ENCODE measurements around the gene DPH6.
"Not testable (repeated sequence)": the region's sequence is repeated elsewhere in the genome, so short reads cannot be mapped to it uniquely, and the experiment has no call there.

DPH6 gene, protein sequence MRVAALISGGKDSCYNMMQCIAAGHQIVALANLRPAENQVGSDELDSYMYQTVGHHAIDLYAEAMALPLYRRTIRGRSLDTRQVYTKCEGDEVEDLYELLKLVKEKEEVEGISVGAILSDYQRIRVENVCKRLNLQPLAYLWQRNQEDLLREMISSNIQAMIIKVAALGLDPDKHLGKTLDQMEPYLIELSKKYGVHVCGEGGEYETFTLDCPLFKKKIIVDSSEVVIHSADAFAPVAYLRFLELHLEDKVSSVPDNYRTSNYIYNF

DNA sequence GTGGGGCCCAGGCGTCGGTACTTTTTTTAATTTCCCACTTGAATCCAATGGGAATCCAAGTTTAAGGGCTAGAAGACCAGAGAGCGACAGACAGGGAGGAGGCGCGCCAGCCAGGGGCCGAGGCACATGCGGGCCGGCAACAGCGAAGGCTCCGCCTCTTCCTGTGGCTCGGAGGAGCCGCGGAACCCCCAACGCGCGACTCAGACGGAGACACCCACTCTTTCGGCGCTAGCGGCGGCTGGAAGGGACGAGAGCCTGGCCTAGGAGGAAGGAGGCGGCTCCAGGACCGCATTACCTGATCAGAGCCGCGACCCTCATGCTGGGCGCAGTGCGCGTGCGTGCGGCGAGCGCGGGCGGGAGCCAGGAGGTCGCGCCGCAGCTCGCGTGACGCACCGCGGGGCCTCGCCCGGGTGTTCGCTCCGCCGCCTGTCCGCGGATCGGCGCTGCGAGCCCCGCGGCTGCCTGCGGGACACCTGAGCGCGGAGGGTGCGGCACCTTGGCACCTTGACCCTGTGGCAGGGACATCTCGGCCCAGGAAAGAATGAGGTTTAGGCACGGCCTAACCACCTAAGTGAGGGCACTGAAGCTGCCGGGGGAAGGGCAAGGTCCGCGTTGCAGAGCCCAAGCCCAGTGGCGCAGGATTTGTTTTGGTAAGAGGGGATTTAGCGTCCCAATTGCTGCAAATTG, at the start of gene DPH6:
TSS of gene DPH6 (minus strand) at position 342 of the 687 bp plus-strand sequence. CDS start at position 318, 24 bp downstream.
- DNase-seq: peak; percentile 85

GRCh38 chr15:35595656-35596055, 49.7 kb upstream of the DPH6 start:
- no peak for DNase-seq

DNA sequence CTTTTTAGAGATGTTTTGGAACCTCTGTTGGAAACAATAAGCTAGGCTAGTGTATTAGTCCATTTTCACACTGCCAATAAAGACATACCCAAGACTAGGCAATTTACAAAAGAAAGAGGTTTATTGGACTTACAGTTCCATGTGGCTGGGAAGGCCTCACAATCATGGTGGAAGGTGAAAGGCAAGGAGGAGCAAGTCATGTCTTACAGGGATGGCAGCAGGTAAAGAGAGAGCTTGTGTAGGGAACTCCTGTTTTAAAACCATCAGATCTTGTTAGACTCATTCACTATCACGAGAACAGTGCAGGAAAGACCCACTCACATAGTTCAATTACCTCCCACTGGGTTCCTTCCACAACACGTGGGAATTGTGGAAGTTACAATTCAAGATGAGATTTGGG, 46.0 kb upstream of the DPH6 start:
- not testable (repeated sequence) for DNase-seq

DNA sequence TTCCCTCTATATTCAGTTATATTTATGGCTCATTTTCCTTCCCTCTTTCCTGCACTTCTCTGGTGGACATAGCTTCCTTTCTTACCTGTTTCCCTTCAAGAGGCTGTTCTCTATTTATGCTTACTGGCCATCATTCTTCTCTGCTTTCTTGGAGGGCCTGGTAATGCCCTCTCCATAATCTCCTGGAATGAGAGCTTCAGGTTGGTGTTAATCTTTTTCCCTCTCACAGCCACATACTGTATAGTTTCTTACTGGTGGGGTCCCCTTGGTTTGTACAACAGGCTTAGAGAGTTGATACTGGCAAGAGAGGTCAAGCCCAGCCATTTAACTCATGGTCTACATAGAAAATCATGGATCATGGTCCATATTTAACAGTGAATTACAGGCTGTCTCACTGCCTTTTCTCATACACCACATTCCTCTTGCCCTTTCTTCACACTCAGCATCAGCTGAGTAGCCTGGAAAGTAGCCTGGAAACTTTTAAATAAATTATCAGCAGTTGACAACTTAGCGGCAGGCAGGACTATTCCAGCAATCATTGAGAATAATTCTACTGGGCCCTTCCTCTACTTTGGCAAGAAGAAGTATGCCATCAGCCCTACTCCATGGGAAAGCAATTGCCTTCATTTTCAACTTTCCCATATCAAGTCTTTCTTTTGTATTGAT, 38.0 kb upstream of the DPH6 start:
- DNase-seq: no peak

DNA sequence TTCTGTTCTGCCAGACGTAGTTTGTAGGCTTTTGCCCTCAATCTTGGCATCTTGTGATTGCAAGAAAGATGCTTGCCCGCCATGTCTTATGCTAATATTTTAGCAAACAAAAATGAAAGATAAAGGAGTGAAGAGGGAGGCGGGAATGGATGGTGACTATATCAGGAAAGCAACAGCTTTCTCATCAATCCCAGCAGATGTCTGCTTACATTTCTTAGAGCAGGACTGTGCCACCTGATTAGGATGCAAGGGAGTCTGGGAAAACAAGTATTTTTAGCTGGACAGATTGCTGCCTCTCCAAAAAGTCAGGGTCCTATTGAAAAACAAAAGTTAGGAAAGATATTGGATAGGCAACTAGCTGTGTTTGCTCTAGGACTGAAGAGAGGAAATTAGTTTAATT, 34.6 kb upstream of the DPH6 start:
- no peak for DNase-seq

GRCh38 chr15:35567392-35567791, 21.4 kb upstream of the DPH6 start:
- DNase-seq: no peak

DNA sequence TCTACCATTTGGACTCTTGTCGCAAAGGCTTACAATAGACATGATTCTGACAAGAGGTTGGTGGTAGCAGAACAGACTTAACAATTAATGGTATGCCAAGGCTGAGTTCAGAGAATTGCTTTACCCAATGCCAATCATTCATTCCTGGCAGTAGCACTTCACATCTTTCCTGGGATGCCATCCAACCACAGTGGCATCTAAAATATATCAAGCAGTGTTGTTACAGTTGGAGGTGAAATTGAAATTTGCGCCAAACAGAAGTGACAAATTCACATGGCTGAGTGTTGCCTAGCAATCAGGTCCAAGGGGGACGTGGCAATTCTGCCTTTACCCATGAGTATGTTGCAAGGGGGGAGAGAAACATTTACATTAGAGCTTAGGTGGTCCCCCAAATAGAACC, 21.0 kb upstream of the DPH6 start:
- no peak for DNase-seq

- no peak for DNase-seq
These were observed 19.9 kb upstream of the DPH6 start for GRCh38 chr15:35565901-35566300.

DNA sequence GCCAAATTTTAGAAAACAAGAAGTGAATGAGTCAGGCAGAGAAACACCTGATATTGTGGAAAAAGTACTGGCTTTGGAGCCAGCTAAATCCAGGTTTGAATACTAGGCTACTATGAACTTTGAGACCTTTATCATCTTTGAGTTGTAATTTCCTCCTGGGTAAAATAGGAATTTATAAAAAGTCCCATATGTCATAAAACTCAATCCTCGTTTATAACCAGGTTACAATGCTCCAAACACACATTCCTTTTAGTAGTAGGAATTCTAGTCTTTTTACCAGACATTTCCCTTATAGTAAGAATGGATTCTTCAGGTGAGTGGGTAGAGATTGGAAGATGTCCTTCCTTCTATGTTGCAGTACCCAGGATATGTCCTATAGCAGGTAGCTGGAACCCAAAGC, 16.7 kb upstream of the DPH6 start:
- DNase-seq: no peak

GRCh38 chr15:35561308-35561707, 15.3 kb upstream of the DPH6 start:
- DNase-seq: no peak

GRCh38 chr15:35560870-35561269, 14.9 kb upstream of the DPH6 start:
- DNase-seq: no peak

GRCh38 chr15:35560258-35560657, 14.3 kb upstream of the DPH6 start:
- no peak for DNase-seq

DNA sequence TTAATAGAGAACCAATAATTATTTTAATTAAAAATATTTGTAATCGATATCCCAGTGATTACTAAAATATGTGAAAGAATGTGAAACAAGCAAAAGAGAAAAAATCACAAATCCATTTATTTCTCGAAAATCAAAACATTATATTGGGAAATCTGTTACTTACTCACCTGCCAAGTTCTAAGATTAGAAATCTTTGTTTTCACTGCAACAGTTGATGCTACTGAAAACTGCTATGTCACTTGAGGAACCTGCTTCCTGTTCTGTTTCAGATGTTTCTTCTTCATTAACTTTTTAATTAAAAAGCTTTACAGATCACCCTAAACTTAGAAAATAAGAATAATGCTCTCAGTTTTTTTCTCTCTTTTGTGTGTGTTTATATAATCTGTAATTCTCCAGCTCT, 13.7 kb upstream of the DPH6 start:
- no peak for DNase-seq

GRCh38 chr15:35557544-35557943, 11.6 kb upstream of the DPH6 start:
- no peak for DNase-seq

- no peak for DNase-seq
These were observed 11.0 kb upstream of the DPH6 start for GRCh38 chr15:35557012-35557411.

- no peak for DNase-seq
These were observed 9.3 kb upstream of the DPH6 start for GRCh38 chr15:35555244-35555643.

DNA sequence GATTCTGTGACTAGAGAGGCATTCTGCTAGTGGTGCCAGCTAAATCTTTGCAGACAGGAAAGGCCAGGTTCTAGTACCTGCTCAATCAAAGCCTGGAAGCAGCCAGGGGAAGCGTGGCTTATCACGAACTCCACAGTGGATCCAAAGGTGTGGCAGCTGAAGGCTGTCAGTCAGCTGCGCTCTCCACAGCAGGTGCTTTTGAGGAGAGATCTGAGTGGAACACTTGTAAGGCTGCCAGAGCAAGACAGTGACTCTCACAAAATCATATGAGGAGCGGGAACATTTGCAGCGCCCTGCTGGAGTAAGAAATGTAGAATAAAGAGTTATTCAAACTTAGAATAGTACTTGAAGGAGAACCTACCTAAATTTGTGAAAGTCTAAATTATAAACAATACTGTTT, 5.0 kb upstream of the DPH6 start:
- DNase-seq: no peak

GRCh38 chr15:35549567-35549966, 3.6 kb upstream of the DPH6 start:
- DNase-seq: no peak

- DNase-seq: no peak
These were observed 2.5 kb upstream of the DPH6 start for GRCh38 chr15:35548435-35548834.

DNA sequence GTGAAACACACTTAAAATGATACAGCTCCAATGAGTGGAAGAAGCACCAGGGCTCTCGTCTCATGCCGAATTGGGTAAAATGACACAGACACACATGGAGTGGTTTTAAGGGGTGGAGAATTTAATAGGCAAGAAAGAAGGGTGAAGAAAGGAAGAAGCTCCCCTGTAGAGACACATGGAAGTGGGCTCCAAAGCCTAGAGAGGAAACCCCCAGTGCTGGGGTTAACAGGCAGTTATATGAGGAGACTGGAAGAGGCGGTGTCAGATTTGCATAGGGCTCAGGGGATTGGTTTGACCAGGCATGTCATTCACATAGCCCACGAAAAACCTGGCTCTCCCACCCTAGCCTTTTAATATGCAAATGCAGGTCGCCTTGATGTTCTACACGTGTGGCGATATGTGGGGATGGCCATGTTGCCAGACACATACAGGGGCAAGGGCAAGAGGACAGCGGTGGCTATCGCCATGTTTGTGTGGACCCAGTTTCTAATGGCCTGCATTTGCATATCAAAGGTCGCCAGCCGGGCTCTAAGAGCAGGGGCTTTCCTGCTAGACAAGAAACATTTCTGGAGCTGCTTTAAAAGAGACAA, 1.9 kb upstream of the DPH6 start:
- DNase-seq: no peak

DNA sequence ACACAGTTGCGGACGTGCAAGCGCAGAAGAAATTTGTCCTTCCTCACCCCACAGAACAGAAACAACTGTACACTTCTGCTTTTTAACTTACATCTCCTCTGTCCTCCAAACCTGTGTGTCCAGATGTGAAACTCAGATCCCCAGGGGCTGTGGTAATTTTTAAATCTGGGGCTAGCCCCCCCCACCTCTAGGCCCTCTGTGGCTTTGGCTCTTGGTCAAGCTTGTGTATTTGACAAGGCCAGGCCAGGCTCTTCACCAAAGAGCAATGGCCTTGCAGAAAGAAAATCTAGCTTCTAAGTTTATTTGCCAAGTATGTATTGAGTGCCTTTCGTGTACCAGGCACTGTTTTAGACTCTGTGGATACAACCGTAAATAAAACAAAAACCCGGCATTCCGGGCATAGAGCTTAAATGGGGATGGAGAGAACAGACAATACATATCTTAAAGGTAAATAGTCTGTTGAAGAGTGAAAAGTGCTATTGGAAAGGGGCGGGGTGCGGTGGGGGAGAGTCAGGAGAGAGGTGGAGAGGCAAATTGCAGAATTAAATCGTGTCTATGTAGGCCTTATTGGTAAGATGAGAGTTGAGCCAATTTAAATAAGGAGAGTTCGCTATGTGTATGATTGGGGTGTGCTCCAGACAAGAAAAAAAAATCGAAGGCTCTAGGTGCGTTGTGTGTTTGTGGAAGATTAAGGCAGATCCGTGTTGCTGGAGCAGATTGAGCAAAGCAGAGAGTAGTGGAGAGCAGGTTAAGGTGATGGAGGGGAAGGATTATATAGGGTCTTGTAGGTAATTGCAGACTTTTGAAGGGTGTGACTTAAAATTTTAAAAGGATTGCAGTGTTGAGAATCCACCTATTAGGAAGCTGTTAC, 781 bp upstream of the DPH6 start:
- no peak for DNase-seq

- no peak for DNase-seq
These were observed 595 bp downstream of the DPH6 start for GRCh38 chr15:35545316-35545823.

DNA sequence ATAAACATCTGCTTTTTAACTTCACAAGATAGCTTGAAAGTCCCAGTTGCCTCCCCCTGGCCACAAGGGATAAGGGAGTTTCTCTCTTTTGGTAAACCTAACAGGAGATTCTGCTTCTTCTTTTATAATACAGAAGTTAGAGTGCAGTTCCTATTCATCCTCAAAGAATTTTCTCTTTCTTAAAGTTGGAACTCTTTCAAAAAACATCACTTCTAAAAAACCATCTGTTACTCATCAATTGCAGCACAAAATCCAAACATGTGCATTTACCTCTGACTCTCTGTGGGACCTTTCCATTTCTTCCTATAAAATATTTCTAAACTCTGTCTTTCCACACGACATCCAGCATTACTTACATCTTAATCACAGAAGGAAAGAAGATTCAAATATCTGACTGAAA, 5.1 kb downstream of the DPH6 start:
- no peak for DNase-seq
